ENCODE data around the gene G3BP1. TPM values are rescaled to one million over a fixed set of nuclear protein-coding genes. Genes with fewer than 3 reads are reported as not detected.

G3BP1 gene
- total and polyA plus RNA-seq, 2 of the 13 experiments (the other 11 are each of a cell fraction or from before 2014, with no cell fraction given), result 36.7 to 320 TPM

DNA sequence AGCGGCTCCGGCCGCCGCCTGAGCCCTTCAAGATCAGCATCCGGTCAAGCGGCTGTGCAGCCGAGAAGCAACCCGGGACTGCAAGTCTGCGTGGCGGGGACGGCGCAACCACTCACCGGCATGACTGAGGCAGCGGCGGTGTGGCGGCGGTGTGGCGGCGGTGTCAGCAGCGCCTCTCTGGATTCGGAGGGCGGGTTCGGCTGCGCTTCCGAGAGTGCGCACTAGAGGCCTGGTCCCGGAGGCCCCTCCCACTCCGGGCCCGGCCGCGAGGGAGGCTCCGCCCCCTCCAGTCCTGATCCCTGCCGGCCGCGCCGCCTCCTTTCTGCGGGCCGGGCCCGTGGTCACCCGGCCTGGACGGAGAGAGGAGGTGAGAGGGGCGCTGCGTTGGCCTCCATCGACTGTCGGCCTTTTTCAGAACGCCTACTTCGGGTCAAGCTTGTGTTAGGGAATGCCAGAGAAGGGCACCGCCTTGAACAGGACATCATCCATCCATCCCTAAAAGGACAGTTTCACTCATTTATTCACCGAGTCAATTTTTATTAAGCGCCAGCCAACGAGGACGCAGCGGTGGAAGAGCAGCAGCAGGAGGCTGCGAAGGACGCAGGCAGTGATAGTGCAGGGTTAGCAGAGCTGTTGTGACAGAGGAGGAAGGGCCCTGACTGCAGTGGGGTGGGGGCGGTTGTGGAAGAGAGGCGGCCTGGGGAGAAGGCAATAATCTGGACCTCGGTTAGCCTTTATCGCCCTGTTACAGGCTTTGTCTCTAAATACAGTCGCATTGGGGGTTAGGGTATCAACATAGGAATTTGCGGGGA is 13.1 kb upstream of the G3BP1 start, which contains the start of gene ATOX1 (continued):
- TF ChIP-seq TCF12 (IDR thresholded peaks at IDR 0.05), result no peak
- 0 out of 2 replicates have a peak, but pooled peaks have one; percentile 43 for TF ChIP-seq TCF12 (CRISPR knock-in tag; IDR thresholded peaks at IDR 0.05)
- TF ChIP-seq RAD21 (CRISPR knock-in tag; IDR thresholded peaks at IDR 0.05), result no peak; the same call in 1 of the 2 replicates
- no peak for TF ChIP-seq GZF1 (CRISPR knock-in tag; IDR thresholded peaks at IDR 0.05)
- TF ChIP-seq TEAD2 (CRISPR knock-in tag; IDR thresholded peaks at IDR 0.05), result no peak
- no peak for TF ChIP-seq ZNF549 (CRISPR knock-in tag; IDR thresholded peaks at IDR 0.05)
- no peak for TF ChIP-seq ZFP1 (CRISPR knock-in tag; IDR thresholded peaks at IDR 0.05)
- TF ChIP-seq GATA4 (IDR thresholded peaks at IDR 0.05; ENCODE audit: borderline replicate concordance, low read depth), result peak; percentile 25; the same call in 1 of the 2 replicates
- TF ChIP-seq ZMYM4 (CRISPR knock-in tag; IDR thresholded peaks at IDR 0.05), result peak; percentile 76; the same call in 1 of the 2 replicates
- TF ChIP-seq NCOA2 (CRISPR knock-in tag; IDR thresholded peaks at IDR 0.05), result peak; percentile 27; the same call in 1 of the 2 replicates
- peak; percentile 85 for TF ChIP-seq ZNF709 (CRISPR knock-in tag; IDR thresholded peaks at IDR 0.05)
- TF ChIP-seq ZNF816 (CRISPR knock-in tag; IDR thresholded peaks at IDR 0.05; ENCODE audit: borderline replicate concordance), result peak; percentile 26; the same call in 1 of the 2 replicates
- TF ChIP-seq ZNF614 (CRISPR knock-in tag; IDR thresholded peaks at IDR 0.05; ENCODE audit: borderline replicate concordance), result peak; percentile 62; the same call in 1 of the 2 replicates
- TF ChIP-seq HOXD1 (CRISPR knock-in tag; IDR thresholded peaks at IDR 0.05), result no peak
- 0 out of 2 replicates have a peak, but pooled peaks have one; percentile 6 for TF ChIP-seq HNF4A (CRISPR knock-in tag; IDR thresholded peaks at IDR 0.05)
- TF ChIP-seq ZNF703 (CRISPR knock-in tag; IDR thresholded peaks at IDR 0.05; ENCODE audit: borderline replicate concordance), result no peak
- peak in 1 of 2 experiments; percentile 31; a peak in 1 of 4 replicates for TF ChIP-seq REST (IDR thresholded peaks at IDR 0.05; ENCODE audit: borderline replicate concordance in 1 of 2, low read depth in 1 of 2, low read length in 2 of 2)
- peak; percentile 50 for TF ChIP-seq XRCC5 (optimal IDR thresholded peaks at IDR 0.05; ENCODE audit: low read length)
- peak; percentile 89 for TF ChIP-seq MYPOP (CRISPR knock-in tag; IDR thresholded peaks at IDR 0.05)
- TF ChIP-seq ZNF605 (CRISPR knock-in tag; IDR thresholded peaks at IDR 0.05), result 0 out of 2 replicates have a peak, but pooled peaks have one; percentile 22
- peak; percentile 69; the same call in 1 of the 2 replicates for TF ChIP-seq NAIF1 (CRISPR knock-in tag; IDR thresholded peaks at IDR 0.05; ENCODE audit: borderline replicate concordance)
- peak; percentile 36 for TF ChIP-seq TAF15 (IDR thresholded peaks at IDR 0.05; ENCODE audit: low read depth, low read length, poor library complexity, severe bottlenecking)
- 0 out of 2 replicates have a peak, but pooled peaks have one; percentile 72 for TF ChIP-seq ZNF235 (CRISPR knock-in tag; IDR thresholded peaks at IDR 0.05; ENCODE audit: borderline replicate concordance)
- 0 out of 2 replicates have a peak, but pooled peaks have one; percentile 8 for TF ChIP-seq ZNF337 (CRISPR knock-in tag; IDR thresholded peaks at IDR 0.05; ENCODE audit: borderline replicate concordance, low read depth)
- peak; percentile 92 for TF ChIP-seq ZFY (CRISPR knock-in tag; IDR thresholded peaks at IDR 0.05)

Measured in HepG2 (cell line).